GM12865 (cell line): ENCODE data around the gene VSTM5.

Experiments
- DNase-seq: peaks from one replicate; pipeline ENCODE4 v3.0.0; 2010; ENCODE audit warnings: low read depth
- H3K4me3 ChIP-seq: 2 replicates; pipeline ENCODE4 v1.5.1; 2011; ENCODE audit warnings: mild to moderate bottlenecking, low read depth, low read length, control low read depth
- TF ChIP-seq, protein P1 (sequence below): IDR thresholded peaks from 2 replicates; pipeline ENCODE4 v1.5.1; 2011; ENCODE audit warnings: low read length, control low read depth, low read depth, inconsistent platforms; ENCODE audit not compliant: insufficient read depth; ENCODE audit errors: missing control alignments

VSTM5 gene

GRCh38 chr11:93804879-93805278 lies 45.5 kb downstream of the VSTM5 start:
- H3K4me3 ChIP-seq = no peak overlapping the region
- TF ChIP-seq, protein P1, sequence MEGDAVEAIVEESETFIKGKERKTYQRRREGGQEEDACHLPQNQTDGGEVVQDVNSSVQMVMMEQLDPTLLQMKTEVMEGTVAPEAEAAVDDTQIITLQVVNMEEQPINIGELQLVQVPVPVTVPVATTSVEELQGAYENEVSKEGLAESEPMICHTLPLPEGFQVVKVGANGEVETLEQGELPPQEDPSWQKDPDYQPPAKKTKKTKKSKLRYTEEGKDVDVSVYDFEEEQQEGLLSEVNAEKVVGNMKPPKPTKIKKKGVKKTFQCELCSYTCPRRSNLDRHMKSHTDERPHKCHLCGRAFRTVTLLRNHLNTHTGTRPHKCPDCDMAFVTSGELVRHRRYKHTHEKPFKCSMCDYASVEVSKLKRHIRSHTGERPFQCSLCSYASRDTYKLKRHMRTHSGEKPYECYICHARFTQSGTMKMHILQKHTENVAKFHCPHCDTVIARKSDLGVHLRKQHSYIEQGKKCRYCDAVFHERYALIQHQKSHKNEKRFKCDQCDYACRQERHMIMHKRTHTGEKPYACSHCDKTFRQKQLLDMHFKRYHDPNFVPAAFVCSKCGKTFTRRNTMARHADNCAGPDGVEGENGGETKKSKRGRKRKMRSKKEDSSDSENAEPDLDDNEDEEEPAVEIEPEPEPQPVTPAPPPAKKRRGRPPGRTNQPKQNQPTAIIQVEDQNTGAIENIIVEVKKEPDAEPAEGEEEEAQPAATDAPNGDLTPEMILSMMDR = no peak
- no peak for DNase-seq

- no peak for DNase-seq
- TF ChIP-seq, protein P1 = no peak
- H3K4me3 ChIP-seq = no peak overlapping the region
Observed at GRCh38 chr11:93801366-93801765, 49.1 kb downstream of the VSTM5 start.

- TF ChIP-seq, protein P1 = no peak
- no peak for DNase-seq
- no peak overlapping the region for H3K4me3 ChIP-seq
Observed at GRCh38 chr11:93796441-93797231, 53.8 kb downstream of the VSTM5 start.

GRCh38 chr11:93791493-93791892 lies 58.9 kb downstream of the VSTM5 start:
- no peak overlapping the region for H3K4me3 ChIP-seq

GRCh38 chr11:93784935-93785360 lies 65.5 kb downstream of the VSTM5 start:
- TF ChIP-seq, protein P1 = no peak
- peak overlapping the region; percentile 96 for H3K4me3 ChIP-seq
- DNase-seq = peak; percentile 46

More at GRCh38 chr11:93791493-93791892, 58.9 kb downstream of the VSTM5 start:
- TF ChIP-seq, protein P1 = no peak
- no peak for DNase-seq

GRCh38 chr11:93784145-93784934 lies 66.1 kb downstream of the VSTM5 start, which contains the start of gene MED17:
TSS of gene MED17 (plus strand) at chr11:93784282. CDS start at chr11:93784514, 232 bp downstream.
- TF ChIP-seq, protein P1 = peak; percentile 39
- DNase-seq = peak; percentile 93

More at GRCh38 chr11:93784145-93784934, 66.1 kb downstream of the VSTM5 start, which contains the start of gene MED17:
- H3K4me3 ChIP-seq = peak within 1 kb of the TSS; percentile 96
